Measurements from ENCODE around the gene ZNF625. TPM values are rescaled to one million over a fixed set of nuclear protein-coding genes. Genes with fewer than 3 reads are reported as not detected.

ZNF625 gene
- total RNA-seq, 2 donors from 2014 or later, result 2.3 to 2.9 TPM

DNA sequence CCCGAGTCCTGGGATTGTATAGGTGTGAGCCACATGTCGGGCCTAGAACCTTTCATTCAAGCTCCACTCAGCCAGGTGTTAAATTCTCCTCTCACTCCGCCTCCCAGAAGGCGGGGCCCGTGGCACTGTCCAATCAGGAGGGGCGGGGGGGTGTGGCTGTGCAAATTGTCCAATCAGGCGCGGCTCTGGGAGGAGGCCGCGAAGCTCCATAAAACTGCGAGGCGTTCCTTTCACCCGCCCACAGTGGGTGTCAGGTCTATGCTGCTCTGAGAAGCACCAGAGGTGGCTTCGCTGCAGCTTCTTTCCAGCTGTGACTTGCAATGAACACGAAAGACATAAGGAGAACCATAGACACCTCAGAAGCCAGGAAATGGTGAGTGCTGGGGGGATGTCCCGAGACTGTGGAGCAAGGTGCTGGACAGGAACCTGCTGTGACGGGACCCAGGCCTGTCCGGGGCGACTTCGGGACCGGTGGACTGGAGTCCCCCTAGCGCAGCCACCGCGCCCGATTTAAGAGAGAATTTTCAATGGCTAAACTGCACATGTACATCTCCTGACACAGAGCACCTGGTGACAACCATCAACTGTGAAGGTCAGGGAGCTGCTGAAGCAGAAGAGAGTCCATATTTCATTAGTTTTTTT, 3.4 kb upstream of the ZNF625 start:
- Histone ChIP-seq H3K4me3 (no peak overlapping the region), H3K27me3 (no peaks in the 10 kb centered on the region), H3K4me1 (peaks cover 17% of the 10 kb centered on the region), H3K36me3 (replicated peaks in 1 of 2; ENCODE audit: insufficient read depth in 1 of 2, low read depth in 2 of 2) (no peaks in the 10 kb centered on the region), H3K27ac (no peak overlapping the region), H3K9me3 (no peaks in the 10 kb centered on the region)
- no peak for DNase-seq
- intact Hi-C loops (cut with DNase I), result no loop called here
- TF ChIP-seq, protein P1, sequence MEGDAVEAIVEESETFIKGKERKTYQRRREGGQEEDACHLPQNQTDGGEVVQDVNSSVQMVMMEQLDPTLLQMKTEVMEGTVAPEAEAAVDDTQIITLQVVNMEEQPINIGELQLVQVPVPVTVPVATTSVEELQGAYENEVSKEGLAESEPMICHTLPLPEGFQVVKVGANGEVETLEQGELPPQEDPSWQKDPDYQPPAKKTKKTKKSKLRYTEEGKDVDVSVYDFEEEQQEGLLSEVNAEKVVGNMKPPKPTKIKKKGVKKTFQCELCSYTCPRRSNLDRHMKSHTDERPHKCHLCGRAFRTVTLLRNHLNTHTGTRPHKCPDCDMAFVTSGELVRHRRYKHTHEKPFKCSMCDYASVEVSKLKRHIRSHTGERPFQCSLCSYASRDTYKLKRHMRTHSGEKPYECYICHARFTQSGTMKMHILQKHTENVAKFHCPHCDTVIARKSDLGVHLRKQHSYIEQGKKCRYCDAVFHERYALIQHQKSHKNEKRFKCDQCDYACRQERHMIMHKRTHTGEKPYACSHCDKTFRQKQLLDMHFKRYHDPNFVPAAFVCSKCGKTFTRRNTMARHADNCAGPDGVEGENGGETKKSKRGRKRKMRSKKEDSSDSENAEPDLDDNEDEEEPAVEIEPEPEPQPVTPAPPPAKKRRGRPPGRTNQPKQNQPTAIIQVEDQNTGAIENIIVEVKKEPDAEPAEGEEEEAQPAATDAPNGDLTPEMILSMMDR (IDR thresholded peaks at IDR 0.05), result no peak
- no peak for TF ChIP-seq POLR2A (IDR thresholded peaks at IDR 0.05)
- WGBS, 2 donors, result 88% methylated on average over 13 to 25 of the region's 25 CpGs
- ATAC-seq, result no peak

DNA sequence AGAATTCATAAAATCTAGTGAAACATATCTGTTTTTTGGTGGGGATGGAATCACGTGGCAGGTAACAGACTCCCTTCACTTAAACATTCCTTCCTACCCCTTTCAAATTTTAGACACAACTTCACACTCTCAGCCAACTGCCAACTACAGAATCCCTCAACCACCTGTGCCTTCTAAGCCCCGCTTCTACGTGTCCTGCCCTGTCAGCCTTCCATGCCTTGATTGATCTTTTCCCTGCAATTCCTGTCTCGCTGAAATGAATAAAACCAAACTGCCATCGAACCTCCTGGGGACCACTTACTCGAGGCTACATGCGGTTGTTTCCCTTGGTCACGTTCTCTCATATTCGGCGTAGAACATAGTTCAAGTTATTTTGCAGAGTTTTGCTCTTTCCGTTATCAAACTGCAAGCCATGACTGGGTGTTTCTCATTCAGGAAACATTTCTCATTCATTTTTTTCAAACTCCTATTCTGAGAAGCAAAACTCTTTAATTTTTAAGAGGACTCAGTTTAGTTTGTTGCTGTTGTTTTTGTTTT, 1.1 kb downstream of the ZNF625 start:
- intact Hi-C loops (cut with DNase I), result no loop called here
- no peak for TF ChIP-seq POLR2A (IDR thresholded peaks at IDR 0.05)
- TF ChIP-seq, protein P1 (IDR thresholded peaks at IDR 0.05), result no peak
- DNase-seq (no peak), ATAC-seq (no peak)
- H3K9me3 ChIP-seq, result no peaks in the 10 kb centered on the region
- no peaks in the 10 kb centered on the region for H3K36me3 ChIP-seq (replicated peaks in 1 of 2; ENCODE audit: insufficient read depth in 1 of 2, low read depth in 2 of 2)
- H3K27ac ChIP-seq, result peak overlapping the region in 3 of 4 donors; percentile 74 to 82 (median 79)
- no peaks in the 10 kb centered on the region for H3K27me3 ChIP-seq
- peak overlapping the region; percentile 76 to 95 for H3K4me3 ChIP-seq
- peaks cover 4% of the 10 kb centered on the region for H3K4me1 ChIP-seq
- 20 to 27% methylated on average over 11 of the region's 11 CpGs for WGBS, 2 donors

DNA sequence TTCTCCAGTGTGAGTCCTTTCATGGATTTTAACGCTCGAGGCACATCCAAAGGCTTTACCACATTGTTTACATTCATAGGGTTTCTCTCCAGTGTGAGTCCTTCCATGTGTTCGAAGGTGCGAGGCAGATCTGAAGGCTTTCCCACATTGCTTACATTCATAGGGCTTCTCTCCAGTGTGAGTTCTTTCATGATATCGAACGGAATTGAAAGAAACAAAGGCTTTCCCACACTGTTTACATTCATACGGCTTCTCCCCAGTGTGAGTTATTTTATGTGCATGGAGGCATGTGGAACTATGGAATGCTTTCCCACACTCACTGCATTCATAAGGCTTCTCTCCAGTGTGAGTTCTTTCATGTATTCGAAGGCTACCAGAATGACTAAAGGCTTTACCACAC, 11.2 kb downstream of the ZNF625 start:
- intact Hi-C loops (cut with DNase I), result no loop called here
- H3K27me3 ChIP-seq, result no peaks in the 10 kb centered on the region
- 92 to 93% methylated on average over 8 of the region's 8 CpGs for WGBS, 2 donors
- ATAC-seq (no peak), DNase-seq (no peak)
- H3K9me3 ChIP-seq, result no peaks in the 10 kb centered on the region
- no peak overlapping the region for H3K4me3 ChIP-seq
- TF ChIP-seq, protein P1 (IDR thresholded peaks at IDR 0.05), result no peak
- TF ChIP-seq POLR2A (IDR thresholded peaks at IDR 0.05), result no peak
- H3K36me3 ChIP-seq (replicated peaks in 1 of 2; ENCODE audit: insufficient read depth in 1 of 2, low read depth in 2 of 2), result peaks cover 0 to 6% of the 10 kb centered on the region in 2 donors
- no peak overlapping the region for H3K27ac ChIP-seq
- peaks cover 11% of the 10 kb centered on the region for H3K4me1 ChIP-seq

DNA sequence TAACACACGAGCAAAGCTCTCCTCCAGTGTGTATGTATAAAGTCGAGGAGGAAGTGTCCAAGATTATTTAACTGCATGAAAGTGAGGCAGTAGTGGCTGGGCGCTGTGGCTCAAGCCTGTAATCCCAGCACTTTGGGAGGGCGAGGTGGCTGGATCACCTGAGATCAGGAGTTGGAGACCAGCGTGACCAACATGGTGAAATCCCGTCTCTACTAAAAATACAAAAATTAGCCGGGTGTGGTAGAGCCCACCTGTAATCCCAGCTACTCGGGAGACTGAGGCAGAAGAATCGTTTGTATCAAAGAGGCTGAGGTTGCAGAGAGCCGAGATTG, 15.2 kb downstream of the ZNF625 start:
- DNase-seq (no peak), ATAC-seq (no peak)
- no peaks in the 10 kb centered on the region for H3K9me3 ChIP-seq
- no peak overlapping the region for H3K4me3 ChIP-seq
- peaks cover 20% of the 10 kb centered on the region for H3K4me1 ChIP-seq
- H3K27me3 ChIP-seq, result no peaks in the 10 kb centered on the region
- no peak for TF ChIP-seq POLR2A (IDR thresholded peaks at IDR 0.05)
- TF ChIP-seq, protein P1 (IDR thresholded peaks at IDR 0.05), result no peak
- intact Hi-C loops (cut with DNase I), result no loop called here
- 41 to 44% methylated on average over 10 of the region's 10 CpGs for WGBS, 2 donors
- H3K36me3 ChIP-seq (replicated peaks in 1 of 2; ENCODE audit: insufficient read depth in 1 of 2, low read depth in 2 of 2), result peaks cover 0 to 6% of the 10 kb centered on the region in 2 donors
- no peak overlapping the region for H3K27ac ChIP-seq
